ENCODE measurements around the gene GTPBP4. TPM values are rescaled to one million over a fixed set of nuclear protein-coding genes. Genes with fewer than 3 reads are reported as not detected.
"Not testable (repeated sequence)": the region's sequence is repeated elsewhere in the genome, so short reads cannot be mapped to it uniquely, and the experiment has no call there.

The GTPBP4 gene
- total RNA-seq, 4 donors from 2014 or later, result 16.9 to 196 (median 22.6) TPM

- no peak for TF ChIP-seq POLR2A (IDR thresholded peaks at IDR 0.05)
- TF ChIP-seq, protein P1, sequence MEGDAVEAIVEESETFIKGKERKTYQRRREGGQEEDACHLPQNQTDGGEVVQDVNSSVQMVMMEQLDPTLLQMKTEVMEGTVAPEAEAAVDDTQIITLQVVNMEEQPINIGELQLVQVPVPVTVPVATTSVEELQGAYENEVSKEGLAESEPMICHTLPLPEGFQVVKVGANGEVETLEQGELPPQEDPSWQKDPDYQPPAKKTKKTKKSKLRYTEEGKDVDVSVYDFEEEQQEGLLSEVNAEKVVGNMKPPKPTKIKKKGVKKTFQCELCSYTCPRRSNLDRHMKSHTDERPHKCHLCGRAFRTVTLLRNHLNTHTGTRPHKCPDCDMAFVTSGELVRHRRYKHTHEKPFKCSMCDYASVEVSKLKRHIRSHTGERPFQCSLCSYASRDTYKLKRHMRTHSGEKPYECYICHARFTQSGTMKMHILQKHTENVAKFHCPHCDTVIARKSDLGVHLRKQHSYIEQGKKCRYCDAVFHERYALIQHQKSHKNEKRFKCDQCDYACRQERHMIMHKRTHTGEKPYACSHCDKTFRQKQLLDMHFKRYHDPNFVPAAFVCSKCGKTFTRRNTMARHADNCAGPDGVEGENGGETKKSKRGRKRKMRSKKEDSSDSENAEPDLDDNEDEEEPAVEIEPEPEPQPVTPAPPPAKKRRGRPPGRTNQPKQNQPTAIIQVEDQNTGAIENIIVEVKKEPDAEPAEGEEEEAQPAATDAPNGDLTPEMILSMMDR (IDR thresholded peaks at IDR 0.05), result no peak
- H3K27ac ChIP-seq, result peak overlapping the region in 1 of 4 donors; percentile 44
- no peaks in the 10 kb centered on the region for H3K9me3 ChIP-seq
- no peaks in the 10 kb centered on the region for H3K36me3 ChIP-seq
- H3K4me3 ChIP-seq, result no peak overlapping the region
- DNase-seq, result no peak
- H3K27me3 ChIP-seq, result no peaks in the 10 kb centered on the region
- H3K4me1 ChIP-seq, result no peaks in the 10 kb centered on the region
These were observed 73.9 kb downstream of the GTPBP4 start for GRCh38 chr10:1061930-1062774.

DNA sequence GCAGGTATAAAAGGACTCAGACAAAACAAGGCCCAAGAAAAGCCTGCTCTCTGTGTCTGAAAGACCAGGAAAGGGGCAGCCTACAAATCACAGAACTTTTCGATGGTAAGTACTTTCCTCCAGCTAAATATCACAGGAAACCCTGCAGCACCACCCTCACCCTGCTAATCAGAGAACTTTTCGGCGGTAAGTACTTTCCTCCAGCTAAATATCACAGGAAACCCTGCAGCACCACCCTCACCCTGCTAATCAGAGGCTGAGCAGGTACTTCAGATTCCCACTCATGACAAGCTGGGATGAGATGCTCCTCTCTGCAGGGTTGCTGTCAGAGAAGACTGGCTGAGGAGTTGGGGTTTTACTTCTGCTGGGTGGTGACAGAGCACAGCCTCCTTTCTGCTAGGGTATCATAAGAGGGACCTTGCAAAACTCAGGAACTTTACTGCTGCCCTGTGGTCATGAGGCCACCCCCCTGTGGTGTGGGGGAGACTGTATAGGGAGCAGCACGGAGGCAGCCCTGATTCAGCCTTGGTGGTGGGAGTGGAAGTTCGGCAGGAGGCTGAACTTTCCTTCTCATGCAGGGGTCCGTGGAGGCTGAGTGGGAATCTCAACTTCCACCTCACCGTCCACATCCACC, 75.1 kb downstream of the GTPBP4 start:
- Histone ChIP-seq H3K9me3 (no peaks in the 10 kb centered on the region), H3K36me3 (no peaks in the 10 kb centered on the region), H3K27ac (peak overlapping the region in 1 of 4 donors; percentile 44), H3K4me1 (no peaks in the 10 kb centered on the region), H3K4me3 (no peak overlapping the region), H3K27me3 (no peaks in the 10 kb centered on the region)
- DNase-seq, result no peak
- no peak for TF ChIP-seq POLR2A (IDR thresholded peaks at IDR 0.05)
- TF ChIP-seq, protein P1 (IDR thresholded peaks at IDR 0.05), result no peak

- H3K27me3 ChIP-seq, result no peaks in the 10 kb centered on the region
- DNase-seq, result no peak
- no peak overlapping the region for H3K4me3 ChIP-seq
- H3K4me1 ChIP-seq, result no peaks in the 10 kb centered on the region
- TF ChIP-seq POLR2A (IDR thresholded peaks at IDR 0.05), result no peak
- TF ChIP-seq, protein P1 (IDR thresholded peaks at IDR 0.05), result no peak
- H3K27ac ChIP-seq, result no peak overlapping the region
- H3K36me3 ChIP-seq, result no peaks in the 10 kb centered on the region
- no peaks in the 10 kb centered on the region for H3K9me3 ChIP-seq
These were observed 76.7 kb downstream of the GTPBP4 start for GRCh38 chr10:1064964-1065247.

DNA sequence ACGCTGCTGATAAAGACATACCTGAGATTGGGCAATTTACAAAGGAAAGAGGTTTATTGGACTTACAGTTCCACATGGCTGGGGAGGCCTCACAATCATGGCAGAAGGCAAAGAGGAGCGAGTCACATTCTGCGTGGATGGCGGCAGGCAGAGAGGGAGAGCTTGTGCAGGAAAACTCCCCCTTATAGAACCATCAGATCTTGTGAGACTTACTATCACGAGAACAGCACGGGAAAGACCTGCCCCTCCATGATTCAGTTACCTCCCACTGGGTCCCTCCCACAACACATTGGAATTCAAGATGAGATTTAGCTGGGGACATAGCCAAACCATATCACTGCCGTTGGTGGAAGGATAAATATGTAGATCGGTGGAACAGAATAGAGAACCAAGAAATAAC, 78.5 kb downstream of the GTPBP4 start:
- not testable (repeated sequence) for H3K27me3 ChIP-seq, H3K9me3 ChIP-seq, DNase-seq, H3K4me3 ChIP-seq, H3K4me1 ChIP-seq, H3K27ac ChIP-seq, H3K36me3 ChIP-seq

DNA sequence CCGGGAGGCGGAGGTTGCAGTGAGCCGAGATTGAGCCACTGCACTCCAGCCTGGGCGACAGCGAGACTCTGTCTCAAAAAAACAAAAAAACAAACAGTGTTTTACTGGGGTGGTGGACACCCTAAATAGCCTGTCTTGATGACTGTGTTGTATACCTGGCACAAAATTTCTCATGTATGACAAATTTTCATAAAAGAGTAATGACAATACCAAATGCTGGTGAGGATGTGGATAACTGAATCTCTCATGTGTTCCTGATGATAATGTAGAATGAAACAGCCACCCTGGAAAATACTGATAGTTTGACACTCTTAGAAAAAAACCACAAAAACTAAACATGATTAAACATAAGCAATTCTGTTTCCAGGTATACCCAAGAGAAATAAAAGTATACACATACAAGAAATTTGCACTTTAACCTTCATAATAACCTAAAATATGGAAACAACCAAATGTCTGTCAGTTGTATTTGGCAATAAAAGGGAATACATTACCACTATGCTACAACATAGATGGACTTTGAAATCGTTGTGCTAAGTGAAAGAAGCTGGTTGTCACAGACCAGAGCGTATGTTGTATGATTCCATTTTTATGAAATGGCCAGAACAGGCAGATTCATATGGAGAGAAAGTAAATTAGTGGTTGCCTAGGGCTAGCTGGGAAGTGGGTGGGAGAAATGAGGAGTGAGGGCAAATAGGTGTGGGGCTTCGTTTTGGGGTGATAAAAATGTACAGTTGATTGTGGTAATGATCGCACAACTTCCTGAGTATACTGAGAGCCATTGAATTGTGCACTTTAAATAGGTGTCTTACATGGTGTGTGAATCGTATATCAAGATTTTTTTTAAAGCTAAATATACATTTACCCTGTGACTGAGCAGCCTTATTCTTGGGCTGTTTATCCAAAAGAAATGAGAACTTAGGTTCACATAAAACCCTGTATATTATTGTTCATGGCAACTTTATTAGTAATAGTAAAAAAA, 80.4 kb downstream of the GTPBP4 start:
- no peak overlapping the region for H3K4me3 ChIP-seq
- no peak for TF ChIP-seq POLR2A (IDR thresholded peaks at IDR 0.05)
- TF ChIP-seq, protein P1 (IDR thresholded peaks at IDR 0.05), result no peak
- DNase-seq, result no peak

More for the DNA sequence above, 80.4 kb downstream of the GTPBP4 start:
- Histone ChIP-seq H3K9me3 (no peaks in the 10 kb centered on the region), H3K36me3 (peaks cover 0 to 19% (median 0%) of the 10 kb centered on the region in 3 donors), H3K27me3 (no peaks in the 10 kb centered on the region), H3K4me1 (no peaks in the 10 kb centered on the region), H3K27ac (peak overlapping the region in 1 of 4 donors; percentile 61)

Other genes starting within 250 kb of the GTPBP4 start
- 100 to 1,000 TPM in 2 of 4 donors, 10 to 100 TPM in 2; 77.2 to 106 (median 93.3) TPM for gene LARP4B, start 56.7 kb upstream of the GTPBP4 start, total RNA-seq
- not detected for gene IDI2, start 37.4 kb downstream of the GTPBP4 start, total RNA-seq
- 10 to 100 TPM; 52.0 to 71.0 (median 60.5) TPM for gene IDI1, start 60.7 kb downstream of the GTPBP4 start, total RNA-seq
- 10 to 100 TPM; 16.8 to 28.8 (median 22.3) TPM for gene WDR37, start 68.0 kb downstream of the GTPBP4 start, total RNA-seq